HAP-1 (cell line): ENCODE results near the gene SEPTIN2.
"Not testable (repeated sequence)": the region's sequence is repeated elsewhere in the genome, so short reads cannot be mapped to it uniquely, and the experiment has no call there.

Source experiments
- DNase-seq, 2 experiments: peaks; one replicate each; pipeline ENCODE4 v3.0.0-alpha.2; 2016 to 2020; ENCODE audit warnings: low spot score in 2 of 2
- H3K27me3 ChIP-seq: fragments of 250-450 bp; sonication (Bioruptor Pico); 2 replicates; pipeline ENCODE4 v1.5.1; 2020; ENCODE audit warnings: low read depth, mild to moderate bottlenecking, moderate library complexity
- H3K36me3 ChIP-seq: fragments of 250-450 bp; sonication (Bioruptor Pico); replicated peaks from 2 replicates; pipeline ENCODE4 v1.5.1; 2020; ENCODE audit warnings: mild to moderate bottlenecking
- H3K4me1 ChIP-seq: fragments of 250-450 bp; sonication (Bioruptor Pico); 2 replicates; pipeline ENCODE4 v1.5.1; 2020; ENCODE audit warnings: mild to moderate bottlenecking
- H3K4me3 ChIP-seq: fragments of 250-450 bp; sonication (Bioruptor Pico); 2 replicates; pipeline ENCODE4 v1.5.1; 2020; ENCODE audit warnings: mild to moderate bottlenecking, moderate library complexity
- H3K9me3 ChIP-seq: fragments of 250-450 bp; sonication (Bioruptor Pico); 2 replicates; pipeline ENCODE4 v1.5.1; 2020; ENCODE audit warnings: mild to moderate bottlenecking, moderate library complexity
- in situ Hi-C: fragments of 300-500 bp; cut with MboI; formaldehyde crosslinking; loops from 3 replicates; pipeline ENCODE4 v1.14.3; 2020; ENCODE audit warnings: low sequenced_read_pairs, inconsistent platforms, mixed read lengths

Gene SEPTIN2

GRCh38 chr2:241313543-241314095 lies 2.1 kb upstream of the SEPTIN2 start:
- peak overlapping the region; percentile 99 for H3K4me3 ChIP-seq
- H3K27me3 ChIP-seq: no peaks in the 10 kb centered on the region
- H3K9me3 ChIP-seq: no peaks in the 10 kb centered on the region
- in situ Hi-C loops: no loop called here
- H3K4me1 ChIP-seq: peaks cover 21% of the 10 kb centered on the region
- H3K36me3 ChIP-seq: peaks cover 16% of the 10 kb centered on the region
- no peak for DNase-seq

- no peak for DNase-seq
- H3K27me3 ChIP-seq: no peaks in the 10 kb centered on the region
- H3K4me3 ChIP-seq: peak overlapping the region; percentile 99
- peaks cover 16% of the 10 kb centered on the region for H3K36me3 ChIP-seq
- in situ Hi-C loops: no loop called here
- H3K4me1 ChIP-seq: peaks cover 29% of the 10 kb centered on the region
- no peaks in the 10 kb centered on the region for H3K9me3 ChIP-seq
Measured at GRCh38 chr2:241314226-241315092, 1.3 kb upstream of the SEPTIN2 start.

- Histone ChIP-seq H3K36me3 (peaks cover 16% of the 10 kb centered on the region), H3K4me1 (peaks cover 34% of the 10 kb centered on the region), H3K9me3 (no peaks in the 10 kb centered on the region), H3K27me3 (no peaks in the 10 kb centered on the region), H3K4me3 (peak within 1 kb of the TSS; percentile 99)
- in situ Hi-C loops: no loop called here
- peak; percentile 96 to 100 for DNase-seq
Measured at GRCh38 chr2:241315093-241315878, 439 bp upstream of the SEPTIN2 start, which contains the start of gene HDLBP. TSS of gene HDLBP (minus strand) at chr2:241315672. CDS start at chr2:241266869, 48,803 bp downstream.

- Histone ChIP-seq H3K27me3 (no peaks in the 10 kb centered on the region), H3K4me3 (peak overlapping the region; percentile 99), H3K4me1 (peaks cover 30% of the 10 kb centered on the region), H3K9me3 (no peaks in the 10 kb centered on the region), H3K36me3 (peaks cover 18% of the 10 kb centered on the region)
- in situ Hi-C loops: no loop called here
- no peak for DNase-seq
Measured at GRCh38 chr2:241316825-241317224, 1.1 kb downstream of the SEPTIN2 start.

- peaks cover 20% of the 10 kb centered on the region for H3K36me3 ChIP-seq
- H3K4me3 ChIP-seq: peak overlapping the region; percentile 99
Measured at GRCh38 chr2:241317391-241317790, 1.7 kb downstream of the SEPTIN2 start.

GRCh38 chr2:241318830-241319229 lies 3.1 kb downstream of the SEPTIN2 start:
- peaks cover 24% of the 10 kb centered on the region for H3K36me3 ChIP-seq
- DNase-seq, in situ Hi-C loops, H3K9me3 ChIP-seq, H3K27me3 ChIP-seq: not testable (repeated sequence)
- peaks cover 24% of the 10 kb centered on the region for H3K4me1 ChIP-seq
- H3K4me3 ChIP-seq: peak overlapping the region; percentile 99; the same call in 1 of the 2 replicates

More at GRCh38 chr2:241317391-241317790, 1.7 kb downstream of the SEPTIN2 start:
- H3K9me3 ChIP-seq: no peaks in the 10 kb centered on the region
- no peaks in the 10 kb centered on the region for H3K27me3 ChIP-seq
- H3K4me1 ChIP-seq: peaks cover 24% of the 10 kb centered on the region
- no peak for DNase-seq
- in situ Hi-C loops: no loop called here

GRCh38 chr2:241320394-241320793 lies 4.7 kb downstream of the SEPTIN2 start:
- Histone ChIP-seq H3K4me1 (peaks cover 24% of the 10 kb centered on the region), H3K4me3 (no peak overlapping the region), H3K27me3 (no peaks in the 10 kb centered on the region), H3K9me3 (no peaks in the 10 kb centered on the region), H3K36me3 (peaks cover 34% of the 10 kb centered on the region)
- no peak for DNase-seq
- in situ Hi-C loops: no loop called here

GRCh38 chr2:241321033-241321432 lies 5.3 kb downstream of the SEPTIN2 start:
- no peaks in the 10 kb centered on the region for H3K27me3 ChIP-seq
- H3K4me1 ChIP-seq: peaks cover 24% of the 10 kb centered on the region
- no peaks in the 10 kb centered on the region for H3K9me3 ChIP-seq
- in situ Hi-C loops: no loop called here
- peaks cover 38% of the 10 kb centered on the region for H3K36me3 ChIP-seq
- H3K4me3 ChIP-seq: no peak overlapping the region
- no peak for DNase-seq

- Histone ChIP-seq H3K4me3 (no peak overlapping the region), H3K27me3 (no peaks in the 10 kb centered on the region), H3K36me3 (peaks cover 36% of the 10 kb centered on the region), H3K4me1 (peaks cover 24% of the 10 kb centered on the region), H3K9me3 (no peaks in the 10 kb centered on the region)
- in situ Hi-C loops: no loop called here
- DNase-seq: no peak
Measured at GRCh38 chr2:241321886-241322285, 6.2 kb downstream of the SEPTIN2 start.

GRCh38 chr2:241323778-241324177 lies 8.1 kb downstream of the SEPTIN2 start:
- Histone ChIP-seq H3K36me3 (peaks cover 46% of the 10 kb centered on the region), H3K4me1 (peaks cover 16% of the 10 kb centered on the region), H3K4me3 (no peak overlapping the region), H3K27me3 (no peaks in the 10 kb centered on the region), H3K9me3 (no peaks in the 10 kb centered on the region)
- DNase-seq: no peak
- in situ Hi-C loops: no loop called here

- in situ Hi-C loops: no loop called here
- DNase-seq: no peak
- Histone ChIP-seq H3K27me3 (no peaks in the 10 kb centered on the region), H3K9me3 (no peaks in the 10 kb centered on the region), H3K36me3 (peaks cover 51% of the 10 kb centered on the region), H3K4me1 (peaks cover 6% of the 10 kb centered on the region), H3K4me3 (no peak overlapping the region)
Measured at GRCh38 chr2:241324775-241325174, 9.1 kb downstream of the SEPTIN2 start.

- no peaks in the 10 kb centered on the region for H3K9me3 ChIP-seq
- in situ Hi-C loops: no loop called here
- no peak overlapping the region for H3K4me3 ChIP-seq
- H3K36me3 ChIP-seq: peaks cover 55% of the 10 kb centered on the region
- H3K4me1 ChIP-seq: peaks cover 4% of the 10 kb centered on the region; the same call in 1 of the 2 replicates
- H3K27me3 ChIP-seq: no peaks in the 10 kb centered on the region
- no peak for DNase-seq
Measured at GRCh38 chr2:241325257-241325656, 9.5 kb downstream of the SEPTIN2 start.

- H3K9me3 ChIP-seq: no peaks in the 10 kb centered on the region
- in situ Hi-C loops: no loop called here
- no peaks in the 10 kb centered on the region for H3K27me3 ChIP-seq
- H3K4me1 ChIP-seq: no peaks in the 10 kb centered on the region
- no peak overlapping the region for H3K4me3 ChIP-seq
- no peak for DNase-seq
- H3K36me3 ChIP-seq: peaks cover 67% of the 10 kb centered on the region
Measured at GRCh38 chr2:241329669-241330615, 14.2 kb downstream of the SEPTIN2 start.
